ENCODE results near the gene GLRX. TPM values are rescaled to one million over a fixed set of nuclear protein-coding genes. Genes with fewer than 3 reads are reported as not detected.

Gene GLRX
- total RNA-seq, 1 donor from 2014 or later = 139 TPM

DNA sequence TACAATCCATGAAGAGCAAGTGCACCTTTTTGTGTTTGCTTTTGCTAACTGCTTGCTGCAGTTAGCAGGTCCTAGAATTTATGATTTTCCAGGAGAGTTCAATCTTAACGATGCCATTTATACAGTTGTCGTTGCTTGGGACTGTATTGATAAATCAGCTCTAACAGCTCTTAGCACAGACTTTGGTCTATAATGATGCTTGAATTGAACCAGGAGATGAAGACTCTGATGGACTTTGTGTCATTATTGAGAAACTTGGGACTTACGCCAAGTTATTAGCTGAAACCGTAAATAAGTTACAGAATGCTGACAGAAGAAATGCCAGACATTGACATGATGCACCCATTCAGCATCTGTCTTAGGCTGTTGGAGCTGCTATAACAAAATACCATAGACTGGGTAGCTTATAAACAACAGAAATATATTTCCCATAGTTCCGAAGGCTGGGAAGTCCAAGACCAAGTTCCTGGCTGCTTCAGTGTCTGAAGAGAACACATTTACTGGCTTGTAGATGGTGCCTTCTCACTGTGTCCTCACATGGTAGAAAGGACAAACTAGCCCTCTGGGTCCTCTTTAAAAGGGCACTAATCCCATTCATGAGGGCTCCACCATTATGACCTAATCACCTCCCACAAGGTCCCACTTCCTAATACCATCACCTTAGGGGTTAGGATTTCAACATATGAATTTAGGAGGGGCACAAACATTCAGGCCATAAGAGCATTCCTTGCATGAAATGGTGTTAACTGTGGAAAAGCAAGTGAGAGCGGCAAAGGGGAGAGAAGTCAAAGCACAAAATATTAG is 17.6 kb downstream of the GLRX start:
- H3K27me3 ChIP-seq (ENCODE audit: control insufficient read depth, insufficient read depth, low read length) = no peaks in the 10 kb centered on the region
- no peak overlapping the region for H3K4me3 ChIP-seq (ENCODE audit: low read depth, low read length)
- no peak for DNase-seq (ENCODE audit: low read depth)
- no peaks in the 10 kb centered on the region for H3K36me3 ChIP-seq (ENCODE audit: control insufficient read depth, insufficient read depth, low read length)
- TF ChIP-seq, protein P1, sequence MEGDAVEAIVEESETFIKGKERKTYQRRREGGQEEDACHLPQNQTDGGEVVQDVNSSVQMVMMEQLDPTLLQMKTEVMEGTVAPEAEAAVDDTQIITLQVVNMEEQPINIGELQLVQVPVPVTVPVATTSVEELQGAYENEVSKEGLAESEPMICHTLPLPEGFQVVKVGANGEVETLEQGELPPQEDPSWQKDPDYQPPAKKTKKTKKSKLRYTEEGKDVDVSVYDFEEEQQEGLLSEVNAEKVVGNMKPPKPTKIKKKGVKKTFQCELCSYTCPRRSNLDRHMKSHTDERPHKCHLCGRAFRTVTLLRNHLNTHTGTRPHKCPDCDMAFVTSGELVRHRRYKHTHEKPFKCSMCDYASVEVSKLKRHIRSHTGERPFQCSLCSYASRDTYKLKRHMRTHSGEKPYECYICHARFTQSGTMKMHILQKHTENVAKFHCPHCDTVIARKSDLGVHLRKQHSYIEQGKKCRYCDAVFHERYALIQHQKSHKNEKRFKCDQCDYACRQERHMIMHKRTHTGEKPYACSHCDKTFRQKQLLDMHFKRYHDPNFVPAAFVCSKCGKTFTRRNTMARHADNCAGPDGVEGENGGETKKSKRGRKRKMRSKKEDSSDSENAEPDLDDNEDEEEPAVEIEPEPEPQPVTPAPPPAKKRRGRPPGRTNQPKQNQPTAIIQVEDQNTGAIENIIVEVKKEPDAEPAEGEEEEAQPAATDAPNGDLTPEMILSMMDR (IDR thresholded peaks at IDR 0.05; ENCODE audit: insufficient read depth, low read length, poor library complexity, severe bottlenecking) = no peak

DNA sequence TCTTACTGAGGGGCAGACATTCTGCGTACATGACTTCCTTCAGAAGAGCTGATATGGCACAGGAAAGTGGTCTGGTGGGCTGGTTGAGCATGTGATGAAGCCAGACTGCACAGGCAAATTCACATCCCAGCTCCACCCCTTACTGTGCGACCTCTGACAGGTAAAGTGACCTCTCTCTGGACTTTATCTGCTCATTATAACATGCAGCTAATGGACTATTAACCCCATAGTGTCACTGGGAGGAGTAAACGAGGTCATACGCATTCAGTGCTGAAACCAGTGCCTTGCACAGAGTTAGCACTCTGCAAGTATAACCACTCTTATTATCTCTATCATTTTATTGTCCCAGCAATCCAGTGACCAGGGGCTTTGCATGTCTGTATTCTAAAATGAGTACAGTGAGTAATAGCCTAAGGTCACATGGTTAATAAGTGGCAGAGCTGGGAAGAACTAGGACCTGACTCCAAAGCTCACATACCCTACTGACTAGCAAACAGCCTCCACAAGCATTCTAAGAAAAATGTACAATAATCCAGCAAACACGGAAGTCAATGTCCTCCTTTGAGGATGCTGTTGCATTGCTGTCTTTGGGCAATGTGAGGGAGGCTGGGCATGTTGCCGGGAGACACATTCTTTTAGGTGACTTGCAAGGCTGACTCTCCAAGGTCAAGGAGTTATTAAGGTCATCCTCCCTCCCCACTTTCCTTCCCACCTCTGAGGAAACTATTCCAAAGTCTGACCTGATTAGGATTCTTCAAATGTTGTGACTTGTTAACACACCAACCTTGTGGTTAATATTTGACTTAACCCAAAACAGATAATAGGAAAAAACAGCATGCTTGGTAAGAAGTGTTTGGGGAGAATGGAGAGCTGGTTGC is 19.0 kb downstream of the GLRX start:
- no peak for DNase-seq (ENCODE audit: low read depth)
- TF ChIP-seq, protein P1 (IDR thresholded peaks at IDR 0.05; ENCODE audit: insufficient read depth, low read length, poor library complexity, severe bottlenecking) = no peak
- H3K36me3 ChIP-seq (ENCODE audit: control insufficient read depth, insufficient read depth, low read length) = no peaks in the 10 kb centered on the region
- H3K27me3 ChIP-seq (ENCODE audit: control insufficient read depth, insufficient read depth, low read length) = no peaks in the 10 kb centered on the region
- no peak overlapping the region for H3K4me3 ChIP-seq (ENCODE audit: low read depth, low read length)

DNA sequence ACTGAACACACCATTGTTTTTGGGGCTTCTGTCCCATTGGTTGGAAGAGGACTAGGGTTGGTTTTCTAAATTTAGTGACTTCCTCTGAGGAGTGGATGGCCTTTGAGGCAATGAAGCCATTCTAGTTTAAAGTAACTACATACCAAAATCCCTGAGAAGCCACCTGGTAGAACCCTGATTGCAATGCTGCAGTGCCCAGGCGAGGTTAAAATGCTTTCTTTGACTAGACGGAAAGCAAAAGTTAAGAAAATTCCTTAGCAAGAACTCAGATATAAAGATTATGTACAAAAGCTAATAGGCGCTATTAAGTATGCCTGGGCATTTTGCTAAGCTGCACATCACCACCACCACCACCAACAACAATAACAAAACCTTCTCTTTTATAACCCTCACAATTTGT is 20.6 kb downstream of the GLRX start:
- Histone ChIP-seq H3K4me3 (ENCODE audit: low read depth, low read length) (no peak overlapping the region), H3K27me3 (ENCODE audit: control insufficient read depth, insufficient read depth, low read length) (no peaks in the 10 kb centered on the region), H3K36me3 (ENCODE audit: control insufficient read depth, insufficient read depth, low read length) (no peaks in the 10 kb centered on the region)
- TF ChIP-seq, protein P1 (IDR thresholded peaks at IDR 0.05; ENCODE audit: insufficient read depth, low read length, poor library complexity, severe bottlenecking) = no peak
- DNase-seq (ENCODE audit: low read depth) = no peak

DNA sequence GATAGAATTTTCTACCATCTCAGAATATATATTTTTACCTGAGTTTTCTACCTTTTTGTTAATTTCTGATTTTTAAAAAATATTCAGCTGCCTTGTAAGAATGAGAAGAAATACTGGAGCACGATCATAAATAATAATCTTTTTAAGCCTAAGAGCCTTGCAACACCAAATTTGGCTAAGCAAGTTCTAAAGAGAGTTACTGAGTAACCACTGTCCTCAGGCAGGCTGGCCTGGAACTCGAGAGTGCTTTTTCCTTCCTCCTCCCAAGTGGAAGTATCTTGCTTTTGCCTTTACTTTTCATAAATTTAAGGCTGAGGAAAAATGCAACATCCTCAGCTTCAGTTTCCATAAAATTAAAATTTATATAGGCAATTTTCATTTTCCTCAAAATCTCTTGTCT is 21.0 kb downstream of the GLRX start:
- H3K4me3 ChIP-seq (ENCODE audit: low read depth, low read length) = no peak overlapping the region
- no peaks in the 10 kb centered on the region for H3K36me3 ChIP-seq (ENCODE audit: control insufficient read depth, insufficient read depth, low read length)
- DNase-seq (ENCODE audit: low read depth) = no peak
- TF ChIP-seq, protein P1 (IDR thresholded peaks at IDR 0.05; ENCODE audit: insufficient read depth, low read length, poor library complexity, severe bottlenecking) = no peak
- H3K27me3 ChIP-seq (ENCODE audit: control insufficient read depth, insufficient read depth, low read length) = no peaks in the 10 kb centered on the region

DNA sequence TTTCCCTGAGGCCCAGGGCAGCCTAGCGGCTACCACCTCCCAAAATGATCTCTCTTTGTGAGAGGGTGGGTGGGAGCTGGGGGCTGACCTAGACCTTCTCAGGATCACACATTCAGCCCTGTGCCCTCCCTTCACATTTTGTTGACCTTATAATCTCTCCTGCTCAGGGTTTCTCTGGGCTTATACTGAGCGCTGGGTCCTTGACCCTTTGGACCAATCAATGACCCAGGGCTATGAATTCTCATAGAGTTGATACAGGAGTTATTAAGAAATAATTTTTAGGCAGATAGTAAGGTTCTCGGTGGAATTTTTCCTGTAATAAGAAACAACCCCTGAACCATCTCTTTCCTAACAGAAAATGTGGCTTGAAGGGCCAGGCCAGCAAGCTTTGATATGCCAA is 22.0 kb downstream of the GLRX start:
- DNase-seq (ENCODE audit: low read depth) = no peak

More for the DNA sequence above, 22.0 kb downstream of the GLRX start:
- Histone ChIP-seq H3K36me3 (ENCODE audit: control insufficient read depth, insufficient read depth, low read length) (no peaks in the 10 kb centered on the region), H3K4me3 (ENCODE audit: low read depth, low read length) (no peak overlapping the region), H3K27me3 (ENCODE audit: control insufficient read depth, insufficient read depth, low read length) (no peaks in the 10 kb centered on the region)
- TF ChIP-seq, protein P1 (IDR thresholded peaks at IDR 0.05; ENCODE audit: insufficient read depth, low read length, poor library complexity, severe bottlenecking) = no peak

All from kidney epithelial cell (primary cell).